Epithelial cell of prostate (primary cell): ENCODE measurements around the gene UBL7.
A peak's percentile ranks its signal among the peaks of the same experiment; 100 is the strongest.

Source experiments
- DNase-seq: peaks from one replicate; pipeline ENCODE4 v3.0.0-alpha.2; 2011; ENCODE audit warnings: low read depth, low spot score
- H3K27ac ChIP-seq: fragments of 450-650 bp; 2 replicates; pipeline ENCODE4 v1.5.1; 2017; ENCODE audit warnings: mild to moderate bottlenecking

UBL7 gene

DNA sequence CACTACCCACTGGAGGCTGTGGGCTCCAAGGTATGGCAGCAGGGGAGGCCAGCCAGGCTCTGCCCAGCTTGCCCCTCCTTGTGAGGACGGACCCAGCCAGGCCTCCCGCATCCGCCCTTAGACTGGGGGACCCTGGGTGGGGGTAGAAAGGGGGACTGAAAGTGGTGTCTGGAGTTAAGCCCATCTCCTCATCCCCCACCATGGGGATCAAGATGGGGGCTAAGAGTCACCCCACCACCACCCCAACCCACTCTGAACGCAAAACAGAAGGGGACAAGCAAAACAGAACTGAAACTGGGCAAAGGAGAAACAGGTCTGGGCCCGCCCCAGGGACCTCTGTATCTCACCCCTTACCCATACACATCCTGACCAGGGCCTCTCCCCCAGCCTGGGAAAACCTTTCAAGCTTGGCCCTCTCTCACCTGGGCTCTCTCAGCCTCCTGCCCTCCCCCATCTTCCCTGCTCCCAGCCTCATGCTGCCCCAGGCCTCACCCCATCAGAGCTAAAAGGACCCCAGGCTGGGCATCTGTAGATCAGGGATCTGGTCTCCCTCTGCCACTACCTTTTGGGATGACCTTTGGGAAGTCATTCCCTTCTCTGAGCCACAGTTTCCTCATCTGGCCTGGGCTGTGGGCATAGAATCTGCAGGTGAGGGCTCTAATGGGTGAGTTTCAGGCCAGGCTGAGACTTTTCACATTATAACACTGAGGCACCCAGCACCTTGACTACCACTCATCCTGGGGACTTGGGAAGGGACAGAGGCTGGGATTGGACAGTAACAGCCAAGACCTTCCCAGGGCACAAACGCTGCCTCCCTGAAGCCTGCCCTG is 63.5 kb downstream of the UBL7 start:
- H3K27ac ChIP-seq = peak overlapping the region; percentile 96
- peak; percentile 48 for DNase-seq

GRCh38 chr15:74396445-74397238 is 64.3 kb downstream of the UBL7 start:
- H3K27ac ChIP-seq = peak overlapping the region; percentile 96
- peak; percentile 99 for DNase-seq

GRCh38 chr15:74396146-74396438 is 64.9 kb downstream of the UBL7 start:
- H3K27ac ChIP-seq = peak overlapping the region; percentile 96

More at GRCh38 chr15:74396146-74396438, 64.9 kb downstream of the UBL7 start:
- no peak for DNase-seq
